Measurements from ENCODE around the gene FBXL13. TPM values are rescaled to one million over a fixed set of nuclear protein-coding genes. Genes with fewer than 3 reads are reported as not detected.

Gene FBXL13
- total and polyA plus RNA-seq, 2 experiments from 2014 or later: 1.2 to 2.5 TPM

GRCh38 chr7:102896585-102896984 is 178.0 kb downstream of the FBXL13 start (continued):
- no peak for TF ChIP-seq CTCF (conservative IDR thresholded peaks at IDR 0.05; ENCODE audit: low read depth in 2 of 2)
- TF ChIP-seq CREB1 (CRISPR knock-in tag; IDR thresholded peaks at IDR 0.05; ENCODE audit: low read depth): no peak
- no peak for TF ChIP-seq STAT1 (IDR thresholded peaks at IDR 0.05; ENCODE audit: unreplicated experiment)
- no peak for TF ChIP-seq ZNF331 (CRISPR knock-in tag; IDR thresholded peaks at IDR 0.05; ENCODE audit: low read depth)
- no peak for TF ChIP-seq EZH2phosphoT487 (IDR thresholded peaks at IDR 0.05; ENCODE audit: unreplicated experiment)

GRCh38 chr7:102895602-102896001 is 179.0 kb downstream of the FBXL13 start:
- Mint-ChIP-seq H3K27ac (no peak overlapping the region), H3K4me1 (no peaks in the 10 kb centered on the region; the same call in 1 of the 3 replicates), H3K9me3 (no peaks in the 10 kb centered on the region), H3K27me3 (ENCODE audit: insufficient read depth, low read depth, poor library complexity) (peaks cover 2% of the 10 kb centered on the region), H3K36me3 (ENCODE audit: low read depth) (no peaks in the 10 kb centered on the region), H3K4me3 (no peak overlapping the region)
- H3K9me2 ChIP-seq (ENCODE audit: insufficient read depth): peaks cover 4% of the 10 kb centered on the region
- H3K36me3 ChIP-seq (ENCODE audit: insufficient read depth): no peaks in the 10 kb centered on the region
- no peak overlapping the region for H2AFZ ChIP-seq
- H3K27ac ChIP-seq (ENCODE audit: low read depth): no peak overlapping the region
- H3K4me1 ChIP-seq (ENCODE audit: insufficient read depth): no peaks in the 10 kb centered on the region
- H3F3A ChIP-seq (replicated peaks; ENCODE audit: low read depth): no peaks in the 10 kb centered on the region
- H4K20me1 ChIP-seq (replicated peaks; ENCODE audit: insufficient read depth): no peaks in the 10 kb centered on the region
- ATAC-seq: no peak
- no peaks in the 10 kb centered on the region for H3K27me3 ChIP-seq (ENCODE audit: insufficient read depth)
- TF ChIP-seq ETS1 (IDR thresholded peaks at IDR 0.05) (no peak), CTCF (conservative IDR thresholded peaks at IDR 0.05; ENCODE audit: low read depth in 2 of 2) (no peak)
- no peak for DNase-seq (ENCODE audit: low spot score)
- no peak overlapping the region for H3K4me3 ChIP-seq
- no peaks in the 10 kb centered on the region for H3K79me2 ChIP-seq (replicated peaks; ENCODE audit: insufficient read depth)
- no peak overlapping the region for H3K4me2 ChIP-seq

GRCh38 chr7:102892631-102893278 is 181.8 kb downstream of the FBXL13 start:
- no peaks in the 10 kb centered on the region for H3F3A ChIP-seq (replicated peaks; ENCODE audit: low read depth)
- no peak overlapping the region for H3K4me2 ChIP-seq
- no peaks in the 10 kb centered on the region for H3K79me2 ChIP-seq (replicated peaks; ENCODE audit: insufficient read depth)
- no peaks in the 10 kb centered on the region for H3K4me1 Mint-ChIP-seq
- peaks cover 4% of the 10 kb centered on the region for H3K9me2 ChIP-seq (ENCODE audit: insufficient read depth)
- H3K4me3 Mint-ChIP-seq: no peak overlapping the region
- H3K9me3 Mint-ChIP-seq: no peaks in the 10 kb centered on the region
- no peak overlapping the region for H2AFZ ChIP-seq
- H3K36me3 ChIP-seq (ENCODE audit: insufficient read depth): no peaks in the 10 kb centered on the region
- H3K36me3 Mint-ChIP-seq (ENCODE audit: low read depth): no peaks in the 10 kb centered on the region
- no peak overlapping the region for H3K27ac Mint-ChIP-seq
- H4K20me1 ChIP-seq (replicated peaks; ENCODE audit: insufficient read depth): no peaks in the 10 kb centered on the region
- no peaks in the 10 kb centered on the region for H3K4me1 ChIP-seq (ENCODE audit: insufficient read depth)
- H3K27ac ChIP-seq (ENCODE audit: low read depth): no peak overlapping the region
- no peaks in the 10 kb centered on the region for H3K27me3 ChIP-seq (ENCODE audit: insufficient read depth)
- DNase-seq (ENCODE audit: low spot score): no peak
- no peak overlapping the region for H3K4me3 ChIP-seq
- ATAC-seq: no peak
- H3K27me3 Mint-ChIP-seq (ENCODE audit: insufficient read depth, low read depth, poor library complexity): peaks cover 2% of the 10 kb centered on the region
- TF ChIP-seq POLR2AphosphoS5 (IDR thresholded peaks at IDR 0.05; ENCODE audit: low read depth) (no peak), ZNF114 (CRISPR knock-in tag; IDR thresholded peaks at IDR 0.05) (no peak), JUNB (IDR thresholded peaks at IDR 0.05; ENCODE audit: unreplicated experiment) (no peak), STAT1 (IDR thresholded peaks at IDR 0.05; ENCODE audit: unreplicated experiment) (no peak), CTCF (conservative IDR thresholded peaks at IDR 0.05; ENCODE audit: low read depth in 2 of 2) (no peak), EZH2phosphoT487 (IDR thresholded peaks at IDR 0.05; ENCODE audit: unreplicated experiment) (no peak)

Measured in GM23338 (cell line).